ENCODE measurements around the gene CRIP2.

DNA sequence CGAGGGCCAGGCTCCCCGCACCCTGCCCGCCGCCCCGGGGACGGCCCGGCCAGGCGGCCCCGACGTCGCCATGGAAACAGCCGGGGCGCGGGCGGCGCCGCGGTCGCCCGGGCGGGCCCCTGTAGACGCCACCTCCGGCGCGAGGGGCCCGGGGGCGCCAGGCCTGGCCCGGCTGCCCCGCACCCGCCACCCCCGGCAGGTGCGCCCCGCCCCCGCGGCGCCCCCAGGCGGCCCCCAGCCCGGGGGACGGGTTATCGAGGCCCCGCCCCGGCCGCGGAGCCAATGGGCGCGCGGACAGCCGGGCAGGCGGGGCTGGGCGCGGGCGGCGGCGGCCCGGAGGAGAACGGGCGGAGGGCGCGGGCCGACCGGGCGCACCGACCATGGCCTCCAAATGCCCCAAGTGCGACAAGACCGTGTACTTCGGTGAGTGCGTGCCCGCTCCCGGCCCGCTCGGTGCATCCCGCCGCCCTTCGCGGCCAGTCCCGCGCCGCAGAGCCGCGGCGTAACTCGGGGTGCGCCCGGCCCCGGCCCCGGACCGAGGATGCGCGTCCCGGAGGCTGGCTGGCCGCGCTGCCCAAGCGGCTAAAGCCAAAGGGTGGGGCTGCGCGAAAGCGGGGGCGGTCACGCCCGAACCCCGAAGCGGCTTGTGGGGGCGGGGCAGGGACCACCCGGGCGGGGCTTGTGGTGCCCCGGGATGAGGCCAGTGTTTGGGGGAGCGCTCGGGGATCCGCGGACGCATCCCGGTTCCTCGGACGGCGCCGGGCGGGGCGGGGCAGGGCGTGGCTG lies at the start of gene CRIP2:
- TF ChIP-seq, protein P1, sequence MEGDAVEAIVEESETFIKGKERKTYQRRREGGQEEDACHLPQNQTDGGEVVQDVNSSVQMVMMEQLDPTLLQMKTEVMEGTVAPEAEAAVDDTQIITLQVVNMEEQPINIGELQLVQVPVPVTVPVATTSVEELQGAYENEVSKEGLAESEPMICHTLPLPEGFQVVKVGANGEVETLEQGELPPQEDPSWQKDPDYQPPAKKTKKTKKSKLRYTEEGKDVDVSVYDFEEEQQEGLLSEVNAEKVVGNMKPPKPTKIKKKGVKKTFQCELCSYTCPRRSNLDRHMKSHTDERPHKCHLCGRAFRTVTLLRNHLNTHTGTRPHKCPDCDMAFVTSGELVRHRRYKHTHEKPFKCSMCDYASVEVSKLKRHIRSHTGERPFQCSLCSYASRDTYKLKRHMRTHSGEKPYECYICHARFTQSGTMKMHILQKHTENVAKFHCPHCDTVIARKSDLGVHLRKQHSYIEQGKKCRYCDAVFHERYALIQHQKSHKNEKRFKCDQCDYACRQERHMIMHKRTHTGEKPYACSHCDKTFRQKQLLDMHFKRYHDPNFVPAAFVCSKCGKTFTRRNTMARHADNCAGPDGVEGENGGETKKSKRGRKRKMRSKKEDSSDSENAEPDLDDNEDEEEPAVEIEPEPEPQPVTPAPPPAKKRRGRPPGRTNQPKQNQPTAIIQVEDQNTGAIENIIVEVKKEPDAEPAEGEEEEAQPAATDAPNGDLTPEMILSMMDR (IDR thresholded peaks at IDR 0.05; ENCODE audit: low read depth, low read length), result no peak
- TF ChIP-seq EZH2phosphoT487 (IDR thresholded peaks at IDR 0.05; ENCODE audit: low read depth), result no peak

All from OCI-LY3 (cell line).